ENCODE data around the gene PLAC8. TPM values are rescaled to one million over a fixed set of nuclear protein-coding genes. Genes with fewer than 3 reads are reported as not detected.
"Not testable (repeated sequence)": the region's sequence is repeated elsewhere in the genome, so short reads cannot be mapped to it uniquely, and the experiment has no call there.

The PLAC8 gene
- total RNA-seq, 1 donor from 2014 or later, result not detected

GRCh38 chr4:83093060-83093640, 21.4 kb downstream of the PLAC8 start:
- Mint-ChIP-seq H3K36me3 (ENCODE audit: unreplicated experiment) (no peaks in the 10 kb centered on the region), H3K27ac (ENCODE audit: unreplicated experiment) (no peak overlapping the region), H3K9me3 (ENCODE audit: unreplicated experiment) (no peaks in the 10 kb centered on the region), H3K4me3 (ENCODE audit: unreplicated experiment) (no peak overlapping the region), H3K27me3 (ENCODE audit: unreplicated experiment) (peaks cover 46% of the 10 kb centered on the region), H3K4me1 (ENCODE audit: unreplicated experiment) (no peaks in the 10 kb centered on the region)
- DNase-seq (ENCODE audit: extremely low spot score, unreplicated experiment), result no peak
- TF ChIP-seq CTCF (IDR thresholded peaks at IDR 0.05), result no peak

GRCh38 chr4:83089410-83090157, 24.9 kb downstream of the PLAC8 start:
- Mint-ChIP-seq H3K9me3 (ENCODE audit: unreplicated experiment) (no peaks in the 10 kb centered on the region), H3K4me1 (ENCODE audit: unreplicated experiment) (no peaks in the 10 kb centered on the region), H3K27me3 (ENCODE audit: unreplicated experiment) (peaks cover 35% of the 10 kb centered on the region), H3K4me3 (ENCODE audit: unreplicated experiment) (no peak overlapping the region), H3K36me3 (ENCODE audit: unreplicated experiment) (no peaks in the 10 kb centered on the region), H3K27ac (ENCODE audit: unreplicated experiment) (no peak overlapping the region)
- no peak for TF ChIP-seq CTCF (IDR thresholded peaks at IDR 0.05)
- DNase-seq (ENCODE audit: extremely low spot score, unreplicated experiment), result no peak

GRCh38 chr4:83084956-83085355, 29.6 kb downstream of the PLAC8 start:
- peaks cover 15% of the 10 kb centered on the region for H3K27me3 Mint-ChIP-seq (ENCODE audit: unreplicated experiment)
- H3K36me3 Mint-ChIP-seq (ENCODE audit: unreplicated experiment); H3K4me3 Mint-ChIP-seq (ENCODE audit: unreplicated experiment); H3K27ac Mint-ChIP-seq (ENCODE audit: unreplicated experiment); DNase-seq (ENCODE audit: extremely low spot score, unreplicated experiment); H3K4me1 Mint-ChIP-seq (ENCODE audit: unreplicated experiment); H3K9me3 Mint-ChIP-seq (ENCODE audit: unreplicated experiment): not testable (repeated sequence)

GRCh38 chr4:83083925-83084475, 30.5 kb downstream of the PLAC8 start:
- H3K4me1 Mint-ChIP-seq (ENCODE audit: unreplicated experiment), result no peaks in the 10 kb centered on the region

GRCh38 chr4:83082777-83083176, 31.8 kb downstream of the PLAC8 start:
- Mint-ChIP-seq H3K27me3 (ENCODE audit: unreplicated experiment) (no peaks in the 10 kb centered on the region), H3K4me3 (ENCODE audit: unreplicated experiment) (no peak overlapping the region), H3K27ac (ENCODE audit: unreplicated experiment) (no peak overlapping the region), H3K36me3 (ENCODE audit: unreplicated experiment) (peaks cover 1% of the 10 kb centered on the region), H3K9me3 (ENCODE audit: unreplicated experiment) (peaks cover 4% of the 10 kb centered on the region), H3K4me1 (ENCODE audit: unreplicated experiment) (no peaks in the 10 kb centered on the region)
- no peak for TF ChIP-seq CTCF (IDR thresholded peaks at IDR 0.05)
- DNase-seq (ENCODE audit: extremely low spot score, unreplicated experiment), result no peak

More at GRCh38 chr4:83083925-83084475, 30.5 kb downstream of the PLAC8 start:
- no peak overlapping the region for H3K27ac Mint-ChIP-seq (ENCODE audit: unreplicated experiment)
- no peak overlapping the region for H3K4me3 Mint-ChIP-seq (ENCODE audit: unreplicated experiment)
- peaks cover 4% of the 10 kb centered on the region for H3K9me3 Mint-ChIP-seq (ENCODE audit: unreplicated experiment)
- no peak for DNase-seq (ENCODE audit: extremely low spot score, unreplicated experiment)
- peaks cover 9% of the 10 kb centered on the region for H3K27me3 Mint-ChIP-seq (ENCODE audit: unreplicated experiment)
- H3K36me3 Mint-ChIP-seq (ENCODE audit: unreplicated experiment), result no peaks in the 10 kb centered on the region
- TF ChIP-seq CTCF (IDR thresholded peaks at IDR 0.05), result no peak
